Testis (tissue), 2 donors: Measurements from ENCODE around the gene OR2T29.
"Not testable (repeated sequence)": the region's sequence is repeated elsewhere in the genome, so short reads cannot be mapped to it uniquely, and the experiment has no call there.

Experiments used
- CTCF ChIP-seq, 3 experiments: fragments of 450-650 bp in 2 of 3; fragments of 200-600 bp in 1 of 3; sonication (generic) in 1 of 3; IDR thresholded peaks; one replicate each; pipeline ENCODE4 v1.5.1; 2016 to 2019; ENCODE audit warnings: antibody characterized with exemption in 3 of 3, mild to moderate bottlenecking in 2 of 3, moderate library complexity in 1 of 3
- POLR2A ChIP-seq: fragments of 450-650 bp; IDR thresholded peaks from one replicate; pipeline ENCODE4 v1.6.1; 2017; ENCODE audit warnings: antibody characterized with exemption, mild to moderate bottlenecking, moderate library complexity

GRCh38 chr1:248507773-248508172 is 54.8 kb downstream of the OR2T29 start, which contains the start of gene OR2G6:
- TF ChIP-seq POLR2A; CTCF (IDR thresholded peaks at IDR 0.05): not testable (repeated sequence)
